Loucy (cell line): Measurements from ENCODE around the gene IGSF9B.

Source experiments
- EZH2phosphoT487 ChIP-seq: fragments of 200-600 bp; IDR thresholded peaks from 2 replicates; pipeline ENCODE4 v1.6.1; 2018; ENCODE audit warnings: antibody characterized with exemption, mild to moderate bottlenecking, moderate library complexity, borderline replicate concordance
- TF ChIP-seq, protein P1 (sequence below): fragments of 200-600 bp; sonication (generic); conservative IDR thresholded peaks from 2 replicates; pipeline ENCODE4 v1.5.1; 2014; ENCODE audit warnings: mild to moderate bottlenecking, antibody characterized with exemption, low read length

DNA sequence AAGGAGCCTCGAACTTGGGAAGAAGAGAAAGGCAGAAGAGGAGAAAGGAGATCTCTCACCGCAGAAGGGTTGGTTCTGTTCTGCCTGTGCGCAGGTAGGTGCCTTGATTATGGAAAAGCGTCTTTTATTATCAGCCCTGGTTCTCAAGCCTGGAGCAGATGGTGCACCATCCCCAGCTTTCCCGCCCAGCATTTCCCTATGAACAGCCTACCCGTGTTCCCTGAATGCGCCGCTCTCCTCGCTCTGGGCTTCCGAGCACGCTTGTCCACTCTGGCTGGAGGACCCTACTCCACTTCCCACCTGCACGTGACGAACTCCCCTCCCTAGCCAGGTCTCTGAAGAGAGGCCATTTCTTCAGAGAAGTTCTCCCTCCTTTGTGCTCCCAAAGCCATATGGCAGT lies 15.2 kb downstream of the IGSF9B start:
- TF ChIP-seq, protein P1, sequence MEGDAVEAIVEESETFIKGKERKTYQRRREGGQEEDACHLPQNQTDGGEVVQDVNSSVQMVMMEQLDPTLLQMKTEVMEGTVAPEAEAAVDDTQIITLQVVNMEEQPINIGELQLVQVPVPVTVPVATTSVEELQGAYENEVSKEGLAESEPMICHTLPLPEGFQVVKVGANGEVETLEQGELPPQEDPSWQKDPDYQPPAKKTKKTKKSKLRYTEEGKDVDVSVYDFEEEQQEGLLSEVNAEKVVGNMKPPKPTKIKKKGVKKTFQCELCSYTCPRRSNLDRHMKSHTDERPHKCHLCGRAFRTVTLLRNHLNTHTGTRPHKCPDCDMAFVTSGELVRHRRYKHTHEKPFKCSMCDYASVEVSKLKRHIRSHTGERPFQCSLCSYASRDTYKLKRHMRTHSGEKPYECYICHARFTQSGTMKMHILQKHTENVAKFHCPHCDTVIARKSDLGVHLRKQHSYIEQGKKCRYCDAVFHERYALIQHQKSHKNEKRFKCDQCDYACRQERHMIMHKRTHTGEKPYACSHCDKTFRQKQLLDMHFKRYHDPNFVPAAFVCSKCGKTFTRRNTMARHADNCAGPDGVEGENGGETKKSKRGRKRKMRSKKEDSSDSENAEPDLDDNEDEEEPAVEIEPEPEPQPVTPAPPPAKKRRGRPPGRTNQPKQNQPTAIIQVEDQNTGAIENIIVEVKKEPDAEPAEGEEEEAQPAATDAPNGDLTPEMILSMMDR = no peak
- no peak for TF ChIP-seq EZH2phosphoT487
